Karpas-422 (cell line): Measurements from ENCODE around the gene TEX38. TPM values are rescaled to one million over a fixed set of nuclear protein-coding genes. Genes with fewer than 3 reads are reported as not detected.

Source experiments
- DNase-seq: peaks from one replicate; pipeline ENCODE4 v3.0.0-alpha.2; 2015
- H2AFZ ChIP-seq: fragments of 200-600 bp; sonication (generic); 2 replicates; pipeline ENCODE4 v1.6.1; 2014; ENCODE audit warnings: antibody characterized with exemption, low read length, mixed read lengths
- H3K27ac ChIP-seq: fragments of 200-600 bp; sonication (generic); 2 replicates; pipeline ENCODE4 v1.5.1; 2014; ENCODE audit warnings: mild to moderate bottlenecking, low read length, moderate library complexity
- H3K27me3 ChIP-seq: fragments of 200-600 bp; sonication (generic); 2 replicates; pipeline ENCODE4 v1.6.1; 2014; ENCODE audit warnings: low read length, mixed read lengths
- H3K36me3 ChIP-seq: fragments of 200-600 bp; sonication (generic); 2 replicates; pipeline ENCODE4 v1.6.1; 2014; ENCODE audit warnings: low read length, mixed read lengths; ENCODE audit not compliant: insufficient read depth
- H3K4me1 ChIP-seq: fragments of 200-600 bp; sonication (generic); 2 replicates; pipeline ENCODE4 v1.6.1; 2014; ENCODE audit warnings: mild to moderate bottlenecking, low read length, mixed read lengths
- H3K4me2 ChIP-seq: fragments of 200-600 bp; sonication (generic); 2 replicates; pipeline ENCODE4 v1.6.1; 2014; ENCODE audit warnings: low read length, low read depth, mild to moderate bottlenecking; ENCODE audit not compliant: poor library complexity, severe bottlenecking
- H3K4me3 ChIP-seq: fragments of 200-600 bp; sonication (generic); 2 replicates; pipeline ENCODE4 v1.5.1; 2014; ENCODE audit warnings: mild to moderate bottlenecking, antibody characterized with exemption, low read length, mixed read lengths
- H3K79me2 ChIP-seq: fragments of 200-600 bp; sonication (generic); 2 replicates; pipeline ENCODE4 v1.6.1; 2014; ENCODE audit warnings: mild to moderate bottlenecking, low read length, mixed read lengths
- H3K9ac ChIP-seq: fragments of 200-600 bp; sonication (generic); 2 replicates; pipeline ENCODE4 v1.6.0; 2014; ENCODE audit warnings: low read length
- H3K9me2 ChIP-seq: fragments of 200-600 bp; sonication (generic), shearing (Covaris generic); replicated peaks from 2 replicates; pipeline ENCODE4 v1.6.0; 2014; ENCODE audit warnings: mild to moderate bottlenecking, low read length, moderate library complexity; ENCODE audit not compliant: insufficient read depth
- H3K9me3 ChIP-seq: fragments of 300-700, 200-600 bp; sonication (generic); 2 replicates; pipeline ENCODE4 v1.6.1; 2014; ENCODE audit warnings: low read length, mixed read lengths
- H4K20me1 ChIP-seq: fragments of 200-600 bp; sonication (generic); 2 replicates; pipeline ENCODE4 v1.6.1; 2014; ENCODE audit warnings: mild to moderate bottlenecking, antibody characterized with exemption, low read length, low read depth; ENCODE audit not compliant: insufficient read depth
- total RNA-seq: library from RNA; depleted of rRNA; stranded (reverse); fragments of >200 nt; shearing (Covaris generic); gene quantifications from 2 replicates; pipeline ENCODE4 v1.2.3, GENCODE V29; 2014; ENCODE audit warnings: low replicate concordance

Gene TEX38
- total RNA-seq, 1 experiment from 2014 or later: 0.37 TPM

DNA sequence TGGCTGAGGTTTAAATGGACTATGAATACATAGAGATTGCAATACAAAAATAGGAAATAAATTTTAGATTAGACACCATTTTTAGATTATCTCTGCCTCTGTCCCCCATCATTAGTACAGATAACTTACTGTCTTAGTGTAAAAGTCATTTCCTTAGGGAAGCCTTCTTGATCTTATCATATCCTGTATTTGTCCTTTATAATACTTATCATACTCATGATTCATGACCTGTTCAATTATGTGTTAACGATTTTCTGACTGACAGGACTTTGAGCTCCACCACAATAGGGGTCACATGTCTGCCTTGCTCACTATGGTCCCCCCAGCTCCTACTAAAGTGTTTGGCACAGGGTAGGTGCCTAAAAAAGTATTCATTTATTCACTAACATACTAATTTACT, 14.6 kb downstream of the TEX38 start:
- no peak overlapping the region for H3K4me2 ChIP-seq
- no peaks in the 10 kb centered on the region for H3K4me1 ChIP-seq
- no peaks in the 10 kb centered on the region for H4K20me1 ChIP-seq
- H3K79me2 ChIP-seq: 0 out of 2 replicates have a peak, but pooled peaks cover 2% of the 10 kb centered on the region
- H3K9ac ChIP-seq: no peak overlapping the region
- H3K27me3 ChIP-seq: no peaks in the 10 kb centered on the region
- H3K4me3 ChIP-seq: no peak overlapping the region
- H3K27ac ChIP-seq: no peak overlapping the region
- no peak for DNase-seq
- H3K36me3 ChIP-seq: peaks cover 73% of the 10 kb centered on the region
- H2AFZ ChIP-seq: no peak overlapping the region
- no peaks in the 10 kb centered on the region for H3K9me2 ChIP-seq
- H3K9me3 ChIP-seq: no peaks in the 10 kb centered on the region

GRCh38 chr1:46687093-46687659, 15.5 kb downstream of the TEX38 start:
- Histone ChIP-seq H3K36me3 (peaks cover 74% of the 10 kb centered on the region), H3K79me2 (peaks cover 8% of the 10 kb centered on the region), H3K4me1 (no peaks in the 10 kb centered on the region), H3K27ac (no peak overlapping the region), H2AFZ (no peak overlapping the region), H3K9me3 (no peaks in the 10 kb centered on the region), H4K20me1 (no peaks in the 10 kb centered on the region; the same call in 1 of the 2 replicates), H3K4me3 (no peak overlapping the region), H3K9me2 (no peaks in the 10 kb centered on the region), H3K9ac (no peak overlapping the region), H3K27me3 (no peaks in the 10 kb centered on the region), H3K4me2 (no peak overlapping the region)
- DNase-seq: no peak

- no peak overlapping the region for H3K4me3 ChIP-seq
- no peak overlapping the region for H3K27ac ChIP-seq
- peaks cover 74% of the 10 kb centered on the region; the same call in 1 of the 2 replicates for H3K36me3 ChIP-seq
- H3K27me3 ChIP-seq: no peaks in the 10 kb centered on the region
- no peak overlapping the region for H3K4me2 ChIP-seq
- H2AFZ ChIP-seq: no peak overlapping the region
- no peaks in the 10 kb centered on the region; the same call in 1 of the 2 replicates for H4K20me1 ChIP-seq
- DNase-seq: no peak
- no peaks in the 10 kb centered on the region for H3K9me2 ChIP-seq
- H3K9ac ChIP-seq: no peak overlapping the region
- H3K4me1 ChIP-seq: no peaks in the 10 kb centered on the region
- no peaks in the 10 kb centered on the region for H3K9me3 ChIP-seq
- H3K79me2 ChIP-seq: peaks cover 16% of the 10 kb centered on the region
Observed at GRCh38 chr1:46687921-46688509, 16.4 kb downstream of the TEX38 start.

GRCh38 chr1:46689356-46689755, 17.7 kb downstream of the TEX38 start:
- no peak overlapping the region for H3K4me3 ChIP-seq
- H3K9ac ChIP-seq: no peak overlapping the region
- H3K27ac ChIP-seq: no peak overlapping the region
- no peaks in the 10 kb centered on the region for H3K9me3 ChIP-seq
- no peak for DNase-seq
- no peak overlapping the region for H2AFZ ChIP-seq
- H4K20me1 ChIP-seq: no peaks in the 10 kb centered on the region; the same call in 1 of the 2 replicates
- H3K79me2 ChIP-seq: peaks cover 24% of the 10 kb centered on the region
- no peaks in the 10 kb centered on the region for H3K27me3 ChIP-seq
- no peaks in the 10 kb centered on the region for H3K4me1 ChIP-seq
- no peak overlapping the region for H3K4me2 ChIP-seq
- H3K9me2 ChIP-seq: no peaks in the 10 kb centered on the region
- peaks cover 67% of the 10 kb centered on the region; the same call in 1 of the 2 replicates for H3K36me3 ChIP-seq

DNA sequence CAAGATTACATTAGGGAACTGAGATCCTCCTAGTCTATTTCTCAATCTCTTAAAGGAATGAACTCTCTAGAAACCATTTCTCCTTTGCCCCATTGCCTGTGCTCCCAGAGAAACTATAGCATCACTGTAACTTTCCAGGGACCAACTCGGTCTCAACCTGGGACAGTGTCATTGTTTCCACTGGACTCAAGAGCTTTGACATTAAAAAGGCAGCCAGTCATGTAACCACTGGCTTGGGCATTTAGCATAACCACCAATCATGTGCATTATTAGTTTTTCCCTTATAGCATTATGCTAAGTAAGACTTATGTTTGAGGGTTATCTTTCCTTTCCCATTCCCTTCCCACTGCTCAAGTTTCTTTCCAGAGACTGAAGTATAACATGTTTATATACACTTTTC, 18.2 kb downstream of the TEX38 start:
- Histone ChIP-seq H2AFZ (no peak overlapping the region), H3K27ac (no peak overlapping the region), H3K9ac (no peak overlapping the region), H3K27me3 (no peaks in the 10 kb centered on the region), H3K4me2 (no peak overlapping the region), H3K4me1 (no peaks in the 10 kb centered on the region), H3K4me3 (no peak overlapping the region), H3K9me2 (no peaks in the 10 kb centered on the region), H3K79me2 (peaks cover 24% of the 10 kb centered on the region), H3K9me3 (no peaks in the 10 kb centered on the region), H3K36me3 (peaks cover 61% of the 10 kb centered on the region; the same call in 1 of the 2 replicates), H4K20me1 (no peaks in the 10 kb centered on the region; the same call in 1 of the 2 replicates)
- DNase-seq: no peak

DNA sequence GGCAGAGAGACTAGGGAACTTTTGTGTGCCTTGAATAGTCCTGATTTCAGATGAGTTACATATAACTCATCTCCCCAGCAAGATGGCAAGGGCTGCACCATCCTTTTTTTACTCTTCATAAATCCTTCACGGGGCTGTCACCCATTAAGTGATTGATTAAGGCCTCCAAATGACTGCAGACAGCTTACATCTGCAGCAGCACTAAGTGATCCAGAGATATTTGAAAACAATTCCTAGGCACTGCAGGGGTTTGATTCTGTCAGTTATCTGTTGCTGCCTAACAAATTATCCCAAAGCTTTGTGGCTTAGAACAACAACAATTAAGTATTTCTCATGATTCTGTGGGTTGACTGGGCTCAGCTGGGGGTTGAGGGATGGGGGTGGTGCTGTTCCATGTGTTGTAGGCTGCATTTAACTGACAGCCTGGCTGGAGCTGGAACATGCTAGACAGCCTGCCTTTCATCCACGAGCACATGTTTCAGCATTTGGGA, 19.3 kb downstream of the TEX38 start:
- peaks cover 60% of the 10 kb centered on the region for H3K36me3 ChIP-seq
- H3K9ac ChIP-seq: no peak overlapping the region
- no peak overlapping the region for H3K4me3 ChIP-seq
- peaks cover 33% of the 10 kb centered on the region for H3K79me2 ChIP-seq
- H3K27ac ChIP-seq: no peak overlapping the region
- no peaks in the 10 kb centered on the region for H3K9me3 ChIP-seq
- H3K27me3 ChIP-seq: no peaks in the 10 kb centered on the region
- H3K9me2 ChIP-seq: no peaks in the 10 kb centered on the region
- no peaks in the 10 kb centered on the region for H3K4me1 ChIP-seq
- no peak overlapping the region for H3K4me2 ChIP-seq
- H2AFZ ChIP-seq: no peak overlapping the region
- no peak for DNase-seq
- no peaks in the 10 kb centered on the region; the same call in 1 of the 2 replicates for H4K20me1 ChIP-seq

- H4K20me1 ChIP-seq: no peaks in the 10 kb centered on the region; the same call in 1 of the 2 replicates
- H3K4me2 ChIP-seq: no peak overlapping the region
- no peak for DNase-seq
- no peak overlapping the region for H3K4me3 ChIP-seq
- peaks cover 62% of the 10 kb centered on the region for H3K36me3 ChIP-seq
- H2AFZ ChIP-seq: no peak overlapping the region
- peaks cover 46% of the 10 kb centered on the region for H3K79me2 ChIP-seq
- no peaks in the 10 kb centered on the region for H3K4me1 ChIP-seq
- H3K27ac ChIP-seq: no peak overlapping the region
- no peaks in the 10 kb centered on the region for H3K9me2 ChIP-seq
- no peak overlapping the region for H3K9ac ChIP-seq
- no peaks in the 10 kb centered on the region for H3K9me3 ChIP-seq
- H3K27me3 ChIP-seq: no peaks in the 10 kb centered on the region
Observed at GRCh38 chr1:46691997-46692790, 20.5 kb downstream of the TEX38 start.
